Activated CD4-positive, alpha-beta T cell treated with anti-CD3 and anti-CD28 coated beads for 36 hours (primary cell): ENCODE measurements around the gene FGF22. TPM values are rescaled to one million over a fixed set of nuclear protein-coding genes. Genes with fewer than 3 reads are reported as not detected.

ENCODE experiments used
- ATAC-seq: fragments of 200-7000 bp; cut with Tn5 transposase; one replicate; pipeline ENCODE4 v1.10.0; 2021; ENCODE audit warnings: mild to moderate bottlenecking, moderate library complexity
- CTCF ChIA-PET: fragments of 350-600 bp; sonication (Branson Sonifier 250); formaldehyde crosslinking; loops from one replicate; lab custom pipeline; 2021; ENCODE audit warnings: antibody characterized with exemption; lab: Charles Lee
- POLR2A ChIA-PET: fragments of 350-600 bp; sonication (Branson Sonifier 250); formaldehyde crosslinking; loops from one replicate; lab custom pipeline; 2021; ENCODE audit warnings: antibody characterized with exemption, inconsistent platforms; lab: Charles Lee
- DNase-seq: peaks from one replicate; pipeline ENCODE4 v3.0.0-alpha.2; 2020
- H3K27ac Mint-ChIP-seq: one replicate; pipeline ENCODE4 v1.8.0; 2021; ENCODE audit warnings: mixed read lengths
- H3K27me3 Mint-ChIP-seq: one replicate; pipeline ENCODE4 v1.8.0; 2021; ENCODE audit warnings: mixed read lengths
- H3K36me3 Mint-ChIP-seq: one replicate; pipeline ENCODE4 v1.8.0; 2021; ENCODE audit warnings: low read depth, mixed read lengths
- H3K4me1 Mint-ChIP-seq: one replicate; pipeline ENCODE4 v1.8.0; 2021; ENCODE audit warnings: mixed read lengths
- H3K4me3 Mint-ChIP-seq: one replicate; pipeline ENCODE4 v1.8.0; 2021; ENCODE audit warnings: mild to moderate bottlenecking, moderate library complexity, mixed read lengths
- H3K9me3 Mint-ChIP-seq: one replicate; pipeline ENCODE4 v1.8.0; 2021; ENCODE audit warnings: low read depth, mixed read lengths
- intact Hi-C, 2 experiments: fragments of 100-400 bp; cut with DNase I in 1 of 2; cut with micrococcal nuclease in 1 of 2; formaldehyde crosslinking; loops; one replicate each; pipeline versions ENCODE4 v1.14.2 to v1.15.1; 2022 to 2024; cut with DNase I, micrococcal nuclease
- total RNA-seq, 2 experiments: library from RNA; stranded (reverse); gene quantifications; one replicate each; pipeline ENCODE4 v1.2.3, GENCODE V29; 2021

FGF22 gene
- not detected for total RNA-seq

GRCh38 chr19:639253-640160 lies at the start of gene FGF22:
Gene FGF22, plus strand, starts transcription at chr19:639879. Its CDS starts 47 bp downstream, at chr19:639926.
- ATAC-seq (peak; percentile 97), DNase-seq (peak; percentile 98)
- Mint-ChIP-seq H3K4me1 (peaks cover 6% of the 10 kb centered on the region), H3K4me3 (peak within 1 kb of the TSS; percentile 70), H3K36me3 (no peaks in the 10 kb centered on the region), H3K27me3 (peaks cover 2% of the 10 kb centered on the region), H3K9me3 (no peaks in the 10 kb centered on the region), H3K27ac (peak within 1 kb of the TSS; percentile 64)
- intact Hi-C loops = loop anchor here in 1 of 2 experiments (1.0 kb wide), 3 partner anchors 24 to 158 kb away; partner anchors contain the start of genes PTBP1 and RNF126
- POLR2A ChIA-PET = no interaction called here
- CTCF ChIA-PET = no interaction called here

GRCh38 chr19:590396-590745 lies 49.3 kb upstream of the FGF22 start:
- Mint-ChIP-seq H3K9me3 (no peaks in the 10 kb centered on the region), H3K4me3 (no peak overlapping the region), H3K27me3 (peaks cover 19% of the 10 kb centered on the region), H3K27ac (no peak overlapping the region), H3K4me1 (peaks cover 3% of the 10 kb centered on the region), H3K36me3 (no peaks in the 10 kb centered on the region)
- POLR2A ChIA-PET = no interaction called here
- CTCF ChIA-PET = no interaction called here
- ATAC-seq (peak; percentile 41), DNase-seq (peak; percentile 53)
- intact Hi-C loops = no loop called here

DNA sequence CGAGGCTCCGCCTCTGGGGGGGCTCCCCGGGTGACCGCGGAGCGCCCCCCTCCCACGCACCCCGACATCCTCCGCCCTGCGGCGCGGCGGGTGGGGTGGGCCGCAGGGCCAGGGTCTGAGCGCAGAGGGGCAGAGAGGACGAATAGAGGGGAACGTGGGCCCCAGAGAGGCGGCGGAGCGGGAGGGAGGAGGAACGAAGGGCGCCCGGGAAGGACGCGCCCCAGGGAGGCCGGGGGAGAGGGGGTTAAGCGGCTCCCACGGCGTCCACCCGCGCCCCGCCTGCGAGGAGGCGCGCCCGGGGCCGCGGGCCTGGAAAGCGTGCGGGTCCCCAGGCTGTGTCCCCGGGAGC lies 49.0 kb upstream of the FGF22 start:
- Mint-ChIP-seq H3K4me1 (peaks cover 3% of the 10 kb centered on the region), H3K9me3 (no peaks in the 10 kb centered on the region), H3K27ac (no peak overlapping the region), H3K27me3 (peaks cover 19% of the 10 kb centered on the region), H3K36me3 (no peaks in the 10 kb centered on the region), H3K4me3 (no peak overlapping the region)
- intact Hi-C loops = no loop called here
- DNase-seq = no peak
- CTCF ChIA-PET = no interaction called here
- ATAC-seq = no peak
- POLR2A ChIA-PET = no interaction called here

- Mint-ChIP-seq H3K9me3 (no peaks in the 10 kb centered on the region), H3K27ac (no peak overlapping the region), H3K36me3 (no peaks in the 10 kb centered on the region), H3K4me3 (peak overlapping the region; percentile 38), H3K4me1 (peaks cover 3% of the 10 kb centered on the region), H3K27me3 (peaks cover 17% of the 10 kb centered on the region)
- CTCF ChIA-PET = no interaction called here
- intact Hi-C loops = no loop called here
- POLR2A ChIA-PET = no interaction called here
- no peak for ATAC-seq
- no peak for DNase-seq
Measured at GRCh38 chr19:591099-591958, 48.4 kb upstream of the FGF22 start.

DNA sequence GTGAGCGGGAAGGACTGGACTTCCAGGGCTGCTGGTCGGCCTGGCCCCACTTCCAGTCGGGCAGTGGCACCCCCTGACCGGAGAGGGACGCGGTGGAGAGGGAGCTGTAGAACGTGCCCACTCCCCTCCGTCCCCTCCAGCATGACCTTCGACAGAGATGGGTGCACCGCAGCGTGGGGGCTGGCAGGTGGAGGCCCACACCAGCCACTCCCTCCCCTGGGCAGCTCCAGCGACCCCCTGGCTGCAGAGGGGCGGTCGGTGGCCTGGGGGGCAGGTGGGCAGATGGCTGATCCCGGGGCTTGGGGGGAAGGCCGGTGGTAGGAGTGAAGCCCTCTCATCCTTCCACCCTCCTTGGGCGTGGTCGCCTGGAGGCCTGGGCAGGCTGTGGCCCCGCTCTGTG lies 47.6 kb upstream of the FGF22 start:
- intact Hi-C loops = no loop called here

DNA sequence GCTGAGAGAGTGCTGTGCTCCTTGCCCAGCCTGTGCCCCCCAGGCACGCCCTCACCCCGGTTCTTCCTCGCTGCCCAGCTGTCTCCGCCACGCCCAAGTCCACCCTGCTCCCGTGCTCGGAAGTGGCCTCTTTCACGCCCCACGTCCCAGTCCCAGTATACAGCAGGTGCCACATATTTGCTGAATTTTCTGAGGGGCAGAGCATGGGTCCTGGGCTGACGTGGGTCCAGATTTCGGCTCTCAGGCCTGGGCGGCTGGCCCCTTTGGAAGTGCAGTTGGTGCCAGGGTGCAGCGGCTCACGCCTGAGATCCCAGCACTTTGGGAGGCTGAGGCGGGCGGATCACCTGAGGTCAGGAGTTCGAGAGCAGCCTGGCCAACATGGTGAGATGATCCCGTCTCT lies 46.6 kb upstream of the FGF22 start:
- Mint-ChIP-seq H3K9me3 (no peaks in the 10 kb centered on the region), H3K36me3 (no peaks in the 10 kb centered on the region), H3K4me1 (peaks cover 2% of the 10 kb centered on the region), H3K27ac (no peak overlapping the region), H3K4me3 (no peak overlapping the region), H3K27me3 (peaks cover 13% of the 10 kb centered on the region)
- no peak for ATAC-seq
- intact Hi-C loops = no loop called here
- CTCF ChIA-PET = no interaction called here
- DNase-seq = no peak
- POLR2A ChIA-PET = no interaction called here

More for the DNA sequence above, 47.6 kb upstream of the FGF22 start:
- Mint-ChIP-seq H3K4me3 (no peak overlapping the region), H3K27ac (no peak overlapping the region), H3K36me3 (no peaks in the 10 kb centered on the region), H3K27me3 (peaks cover 15% of the 10 kb centered on the region), H3K4me1 (peaks cover 3% of the 10 kb centered on the region), H3K9me3 (no peaks in the 10 kb centered on the region)
- DNase-seq = no peak
- ATAC-seq = no peak
- ChIA-PET POLR2A (no interaction called here), CTCF (no interaction called here)

DNA sequence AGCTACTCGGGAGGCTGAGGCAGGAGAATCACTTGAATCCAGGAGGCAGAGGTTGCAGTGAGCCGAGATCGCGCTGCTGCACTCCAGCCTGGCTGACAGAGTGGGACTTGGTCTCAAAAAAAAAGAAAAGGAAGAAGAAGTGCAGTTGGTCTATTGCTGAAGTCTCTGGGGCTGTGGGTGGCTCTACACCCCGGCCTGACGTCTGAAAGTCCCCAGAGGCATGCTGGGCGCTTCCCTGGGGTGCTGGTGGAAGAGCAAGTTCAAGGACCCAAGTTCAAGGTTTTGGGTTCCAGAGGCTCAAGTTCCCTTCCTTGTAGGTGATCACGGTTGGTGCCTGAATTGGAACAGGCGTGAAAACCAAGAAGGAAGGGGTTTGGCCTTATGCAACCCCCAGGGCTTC lies 46.2 kb upstream of the FGF22 start:
- H3K4me1 Mint-ChIP-seq = peaks cover 2% of the 10 kb centered on the region
- H3K27me3 Mint-ChIP-seq = peaks cover 11% of the 10 kb centered on the region
- H3K4me3 Mint-ChIP-seq = no peak overlapping the region
- CTCF ChIA-PET = no interaction called here
- DNase-seq (no peak), ATAC-seq (no peak)
- no peaks in the 10 kb centered on the region for H3K9me3 Mint-ChIP-seq
- H3K36me3 Mint-ChIP-seq = no peaks in the 10 kb centered on the region
- H3K27ac Mint-ChIP-seq = no peak overlapping the region
- POLR2A ChIA-PET = no interaction called here
- intact Hi-C loops = no loop called here

- Mint-ChIP-seq H3K27me3 (peaks cover 6% of the 10 kb centered on the region), H3K27ac (no peak overlapping the region), H3K4me1 (peaks cover 2% of the 10 kb centered on the region), H3K4me3 (no peak overlapping the region), H3K36me3 (no peaks in the 10 kb centered on the region), H3K9me3 (no peaks in the 10 kb centered on the region)
- no peak for ATAC-seq
- CTCF ChIA-PET = no interaction called here
- POLR2A ChIA-PET = no interaction called here
- no peak for DNase-seq
- intact Hi-C loops = no loop called here
Measured at GRCh38 chr19:594265-594870, 45.3 kb upstream of the FGF22 start.

- ChIA-PET CTCF (interaction anchor here (0.5 kb wide), 1 partner anchor 12 kb away, joined by 3 read pairs; no protein-coding TSS in a partner anchor), POLR2A (no interaction called here)
- Mint-ChIP-seq H3K9me3 (no peaks in the 10 kb centered on the region), H3K36me3 (no peaks in the 10 kb centered on the region), H3K27me3 (peaks cover 6% of the 10 kb centered on the region), H3K27ac (no peak overlapping the region), H3K4me1 (peaks cover 2% of the 10 kb centered on the region), H3K4me3 (no peak overlapping the region)
- no peak for DNase-seq
- intact Hi-C loops = no loop called here
- ATAC-seq = no peak
Measured at GRCh38 chr19:595326-596262, 44.1 kb upstream of the FGF22 start.

DNA sequence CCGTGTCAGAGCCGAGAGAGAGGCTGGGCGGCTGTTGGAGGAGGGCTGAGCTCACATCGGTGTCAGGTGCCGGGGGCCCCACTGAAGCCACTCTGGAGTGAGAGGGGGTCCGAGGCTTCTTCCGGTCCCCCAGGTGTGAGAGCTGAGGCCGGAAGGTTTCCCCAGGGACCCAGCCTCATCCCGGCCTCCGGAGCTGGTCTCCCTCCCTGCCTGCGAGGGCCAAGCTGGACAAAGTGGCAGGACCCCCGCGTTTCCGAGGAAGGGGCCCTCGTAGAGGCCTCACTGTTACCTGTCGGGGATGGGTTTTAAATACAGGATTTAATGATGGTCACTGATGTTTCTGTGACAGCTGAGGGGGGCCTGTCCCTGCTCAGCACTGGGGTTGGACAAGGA lies 43.4 kb upstream of the FGF22 start:
- no peaks in the 10 kb centered on the region for H3K36me3 Mint-ChIP-seq
- H3K27me3 Mint-ChIP-seq = peaks cover 3% of the 10 kb centered on the region
- DNase-seq (no peak), ATAC-seq (no peak)
- H3K4me1 Mint-ChIP-seq = peaks cover 1% of the 10 kb centered on the region
- intact Hi-C loops = no loop called here
- no peak overlapping the region for H3K27ac Mint-ChIP-seq
- ChIA-PET CTCF (no interaction called here), POLR2A (no interaction called here)
- no peak overlapping the region for H3K4me3 Mint-ChIP-seq
- no peaks in the 10 kb centered on the region for H3K9me3 Mint-ChIP-seq
